Measurements from ENCODE around the gene CACNA2D2.

Gene CACNA2D2

DNA sequence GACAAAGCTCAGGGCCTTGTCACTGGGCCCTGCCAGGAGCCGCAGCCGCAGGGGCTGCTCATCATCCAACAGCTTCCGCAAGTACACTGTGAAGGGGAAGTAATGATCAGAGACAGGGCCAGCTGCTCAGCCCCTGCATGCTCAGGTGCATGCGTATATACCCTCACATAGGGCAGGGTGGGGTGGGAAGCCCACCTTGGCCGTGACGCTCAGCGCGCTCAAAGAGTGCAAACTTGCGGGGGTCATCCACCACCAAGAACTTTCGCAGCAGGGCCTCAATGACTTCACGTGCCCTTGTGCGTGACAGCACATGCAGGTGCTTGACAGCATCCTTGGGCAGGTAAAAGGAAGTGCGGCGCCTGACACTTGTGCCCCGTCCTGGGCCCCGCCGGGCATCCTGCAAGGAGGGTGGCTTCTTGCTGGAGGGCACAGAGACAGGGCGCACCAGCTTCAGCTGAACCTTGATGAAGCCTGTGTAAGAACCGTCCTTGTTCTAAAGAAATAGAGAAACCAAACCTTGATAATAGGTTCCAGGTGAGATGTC lies 172.0 kb downstream of the CACNA2D2 start (continued):
- TF ChIP-seq, protein P1, sequence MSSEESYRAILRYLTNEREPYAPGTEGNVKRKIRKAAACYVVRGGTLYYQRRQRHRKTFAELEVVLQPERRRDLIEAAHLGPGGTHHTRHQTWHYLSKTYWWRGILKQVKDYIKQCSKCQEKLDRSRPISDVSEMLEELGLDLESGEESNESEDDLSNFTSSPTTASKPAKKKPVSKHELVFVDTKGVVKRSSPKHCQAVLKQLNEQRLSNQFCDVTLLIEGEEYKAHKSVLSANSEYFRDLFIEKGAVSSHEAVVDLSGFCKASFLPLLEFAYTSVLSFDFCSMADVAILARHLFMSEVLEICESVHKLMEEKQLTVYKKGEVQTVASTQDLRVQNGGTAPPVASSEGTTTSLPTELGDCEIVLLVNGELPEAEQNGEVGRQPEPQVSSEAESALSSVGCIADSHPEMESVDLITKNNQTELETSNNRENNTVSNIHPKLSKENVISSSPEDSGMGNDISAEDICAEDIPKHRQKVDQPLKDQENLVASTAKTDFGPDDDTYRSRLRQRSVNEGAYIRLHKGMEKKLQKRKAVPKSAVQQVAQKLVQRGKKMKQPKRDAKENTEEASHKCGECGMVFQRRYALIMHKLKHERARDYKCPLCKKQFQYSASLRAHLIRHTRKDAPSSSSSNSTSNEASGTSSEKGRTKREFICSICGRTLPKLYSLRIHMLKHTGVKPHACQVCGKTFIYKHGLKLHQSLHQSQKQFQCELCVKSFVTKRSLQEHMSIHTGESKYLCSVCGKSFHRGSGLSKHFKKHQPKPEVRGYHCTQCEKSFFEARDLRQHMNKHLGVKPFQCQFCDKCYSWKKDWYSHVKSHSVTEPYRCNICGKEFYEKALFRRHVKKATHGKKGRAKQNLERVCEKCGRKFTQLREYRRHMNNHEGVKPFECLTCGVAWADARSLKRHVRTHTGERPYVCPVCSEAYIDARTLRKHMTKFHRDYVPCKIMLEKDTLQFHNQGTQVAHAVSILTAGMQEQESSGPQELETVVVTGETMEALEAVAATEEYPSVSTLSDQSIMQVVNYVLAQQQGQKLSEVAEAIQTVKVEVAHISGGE (tag by site-specific recombination; conservative IDR thresholded peaks at IDR 0.05; ENCODE audit: low read depth): no peak

DNA sequence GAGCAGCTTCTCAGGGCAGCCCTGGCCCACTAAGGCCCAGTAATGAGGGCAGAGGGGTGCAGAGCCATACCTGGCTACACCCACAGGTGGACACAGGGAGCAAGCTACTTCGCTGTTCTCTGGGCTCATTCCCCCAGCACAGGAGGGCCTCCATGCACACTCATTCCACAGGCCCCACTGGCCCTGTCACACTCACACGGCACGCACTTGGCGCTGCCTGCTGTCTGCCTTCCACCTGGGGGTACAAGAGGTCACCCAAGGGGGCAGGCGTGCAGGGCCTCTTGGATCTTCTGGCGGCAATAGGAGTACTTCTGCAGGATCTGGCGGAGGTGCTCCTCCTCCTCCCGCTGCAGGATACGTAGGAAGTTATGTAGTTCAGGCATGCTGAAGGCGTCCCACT lies 173.1 kb downstream of the CACNA2D2 start:
- no peak overlapping the region for H3K27ac ChIP-seq (ENCODE audit: extremely low read depth, low read depth, low read length)
- no peak overlapping the region for H3K4me3 ChIP-seq (ENCODE audit: low read depth, low read length)
- no peaks in the 10 kb centered on the region for H3K9me3 ChIP-seq (ENCODE audit: control insufficient read depth, insufficient read depth, low read depth, low read length)
- H3K36me3 ChIP-seq (ENCODE audit: control insufficient read depth in 2 of 2, insufficient read depth in 1 of 2, low read length in 2 of 2): peaks cover 6 to 66% of the 10 kb centered on the region in 2 experiments
- ChIA-PET POLR2A (no interaction called here), CTCF (no interaction called here)
- TF ChIP-seq ZNF2 (tag by site-specific recombination; IDR thresholded peaks at IDR 0.05) (no peak), KLF10 (tag by site-specific recombination; IDR thresholded peaks at IDR 0.05) (no peak), ZBTB20 (tag by site-specific recombination; IDR thresholded peaks at IDR 0.05) (no peak), ZSCAN30 (tag by site-specific recombination; IDR thresholded peaks at IDR 0.05) (no peak), ZNF10 (tag by site-specific recombination; IDR thresholded peaks at IDR 0.05) (no peak), ZBTB21 (tag by site-specific recombination; IDR thresholded peaks at IDR 0.05) (no peak), ZEB2 (tag by site-specific recombination; IDR thresholded peaks at IDR 0.05) (no peak)
- TF ChIP-seq, protein P2, sequence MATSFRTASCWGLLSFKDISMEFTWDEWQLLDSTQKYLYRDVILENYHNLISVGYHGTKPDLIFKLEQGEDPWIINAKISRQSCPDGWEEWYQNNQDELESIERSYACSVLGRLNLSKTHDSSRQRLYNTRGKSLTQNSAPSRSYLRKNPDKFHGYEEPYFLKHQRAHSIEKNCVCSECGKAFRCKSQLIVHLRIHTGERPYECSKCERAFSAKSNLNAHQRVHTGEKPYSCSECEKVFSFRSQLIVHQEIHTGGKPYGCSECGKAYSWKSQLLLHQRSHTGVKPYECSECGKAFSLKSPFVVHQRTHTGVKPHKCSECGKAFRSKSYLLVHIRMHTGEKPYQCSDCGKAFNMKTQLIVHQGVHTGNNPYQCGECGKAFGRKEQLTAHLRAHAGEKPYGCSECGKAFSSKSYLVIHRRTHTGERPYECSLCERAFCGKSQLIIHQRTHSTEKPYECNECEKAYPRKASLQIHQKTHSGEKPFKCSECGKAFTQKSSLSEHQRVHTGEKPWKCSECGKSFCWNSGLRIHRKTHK (tag by site-specific recombination; IDR thresholded peaks at IDR 0.05): no peak
- no peaks in the 10 kb centered on the region for H3K4me1 ChIP-seq (ENCODE audit: control insufficient read depth, insufficient read depth, low read length)

DNA sequence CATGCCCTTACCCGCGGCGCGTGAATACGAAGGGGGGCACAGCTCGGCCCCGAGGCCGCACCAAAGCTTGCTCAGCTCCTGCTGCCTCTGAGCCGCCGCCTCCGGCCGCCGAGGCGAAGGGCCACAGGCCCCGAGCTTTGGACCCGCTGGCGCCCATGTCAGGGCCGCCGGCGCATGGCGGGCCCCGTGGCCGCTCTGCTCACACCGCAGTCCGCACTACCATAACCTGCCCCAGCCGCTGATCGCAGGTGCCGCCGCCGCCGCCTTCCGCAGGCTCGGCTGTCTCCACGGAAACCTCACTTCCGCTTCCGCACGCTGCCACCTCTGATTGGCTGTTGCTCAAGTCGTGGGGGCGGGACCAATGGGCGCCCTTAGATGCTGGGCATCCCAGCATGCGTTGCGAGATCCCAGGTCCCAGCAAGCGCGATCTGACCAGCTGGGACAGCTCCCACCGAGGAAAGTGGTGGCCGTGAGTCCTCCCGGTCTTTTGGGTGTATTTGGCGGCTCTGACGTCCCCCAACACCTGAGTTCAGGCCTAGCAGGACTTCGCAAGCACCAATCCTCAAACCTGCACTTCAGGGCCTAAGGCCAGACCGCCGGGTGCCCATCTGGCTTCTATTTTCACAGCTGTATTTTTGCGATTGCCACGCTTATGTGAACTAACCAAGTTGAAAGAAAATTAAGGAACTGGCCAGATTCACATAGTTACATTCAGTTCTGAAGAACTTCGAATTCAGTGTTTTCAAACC lies 175.3 kb downstream of the CACNA2D2 start, which contains the start of gene TUSC2:
TSS of gene TUSC2 (minus strand) at position 281 of the 749 bp plus-strand sequence. CDS start at position 157, 124 bp downstream.
- CTCF ChIA-PET: interaction anchor here (0.6 to 1.7 kb wide), 4 partner anchors 8 to 214 kb away, joined by 3 to 7 read pairs (median 4); no protein-coding TSS in a partner anchor
- Histone ChIP-seq H3K4me3 (ENCODE audit: low read depth, low read length) (peak within 1 kb of the TSS; percentile 92), H3K9me3 (ENCODE audit: control insufficient read depth, insufficient read depth, low read depth, low read length) (no peaks in the 10 kb centered on the region), H3K27ac (ENCODE audit: extremely low read depth, low read depth, low read length) (peak within 1 kb of the TSS; percentile 71), H3K36me3 (ENCODE audit: control insufficient read depth in 2 of 2, insufficient read depth in 1 of 2, low read length in 2 of 2) (peaks cover 6 to 73% of the 10 kb centered on the region in 2 experiments), H3K4me1 (ENCODE audit: control insufficient read depth, insufficient read depth, low read length) (no peaks in the 10 kb centered on the region)
- POLR2A ChIA-PET: interaction anchor here (0.6 to 2.6 kb wide), 19 partner anchors 9 to 1402 kb away, joined by 3 to 63 read pairs (median 6); partner anchors contain the start of genes CYB561D2, HYAL1, HYAL3 and IFRD2
- no peak for TF ChIP-seq ZNF596 (tag by site-specific recombination; IDR thresholded peaks at IDR 0.05)
- TF ChIP-seq ZNF654 (tag by site-specific recombination; IDR thresholded peaks at IDR 0.05; ENCODE audit: low read depth): no peak
- no peak for TF ChIP-seq ZNF155 (tag by site-specific recombination; IDR thresholded peaks at IDR 0.05)
- TF ChIP-seq ZNF202 (tag by site-specific recombination; IDR thresholded peaks at IDR 0.05; ENCODE audit: borderline replicate concordance): no peak
- no peak for TF ChIP-seq MEIS1 (CRISPR knock-in tag; IDR thresholded peaks at IDR 0.05; ENCODE audit: borderline replicate concordance)
- TF ChIP-seq ZNF777 (tag by site-specific recombination; IDR thresholded peaks at IDR 0.05; ENCODE audit: borderline replicate concordance): no peak
- TF ChIP-seq, protein P3, sequence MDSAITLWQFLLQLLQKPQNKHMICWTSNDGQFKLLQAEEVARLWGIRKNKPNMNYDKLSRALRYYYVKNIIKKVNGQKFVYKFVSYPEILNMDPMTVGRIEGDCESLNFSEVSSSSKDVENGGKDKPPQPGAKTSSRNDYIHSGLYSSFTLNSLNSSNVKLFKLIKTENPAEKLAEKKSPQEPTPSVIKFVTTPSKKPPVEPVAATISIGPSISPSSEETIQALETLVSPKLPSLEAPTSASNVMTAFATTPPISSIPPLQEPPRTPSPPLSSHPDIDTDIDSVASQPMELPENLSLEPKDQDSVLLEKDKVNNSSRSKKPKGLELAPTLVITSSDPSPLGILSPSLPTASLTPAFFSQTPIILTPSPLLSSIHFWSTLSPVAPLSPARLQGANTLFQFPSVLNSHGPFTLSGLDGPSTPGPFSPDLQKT (IDR thresholded peaks at IDR 0.05; ENCODE audit: borderline replicate concordance, low read depth, low read length): no peak; the same call in 1 of the 2 replicates
- TF ChIP-seq RBAK (tag by site-specific recombination; IDR thresholded peaks at IDR 0.05): no peak
- TF ChIP-seq, protein P4, sequence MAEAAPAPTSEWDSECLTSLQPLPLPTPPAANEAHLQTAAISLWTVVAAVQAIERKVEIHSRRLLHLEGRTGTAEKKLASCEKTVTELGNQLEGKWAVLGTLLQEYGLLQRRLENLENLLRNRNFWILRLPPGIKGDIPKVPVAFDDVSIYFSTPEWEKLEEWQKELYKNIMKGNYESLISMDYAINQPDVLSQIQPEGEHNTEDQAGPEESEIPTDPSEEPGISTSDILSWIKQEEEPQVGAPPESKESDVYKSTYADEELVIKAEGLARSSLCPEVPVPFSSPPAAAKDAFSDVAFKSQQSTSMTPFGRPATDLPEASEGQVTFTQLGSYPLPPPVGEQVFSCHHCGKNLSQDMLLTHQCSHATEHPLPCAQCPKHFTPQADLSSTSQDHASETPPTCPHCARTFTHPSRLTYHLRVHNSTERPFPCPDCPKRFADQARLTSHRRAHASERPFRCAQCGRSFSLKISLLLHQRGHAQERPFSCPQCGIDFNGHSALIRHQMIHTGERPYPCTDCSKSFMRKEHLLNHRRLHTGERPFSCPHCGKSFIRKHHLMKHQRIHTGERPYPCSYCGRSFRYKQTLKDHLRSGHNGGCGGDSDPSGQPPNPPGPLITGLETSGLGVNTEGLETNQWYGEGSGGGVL (tag by site-specific recombination; IDR thresholded peaks at IDR 0.05): no peak
- TF ChIP-seq, protein P1 (tag by site-specific recombination; conservative IDR thresholded peaks at IDR 0.05; ENCODE audit: low read depth): peak; percentile 86
- no peak for TF ChIP-seq ZNF626 (tag by site-specific recombination; IDR thresholded peaks at IDR 0.05)
- no peak for TF ChIP-seq KLF10 (tag by site-specific recombination; IDR thresholded peaks at IDR 0.05)
- TF ChIP-seq YY2 (tag by site-specific recombination; IDR thresholded peaks at IDR 0.05): 0 out of 2 replicates have a peak, but pooled peaks have one; percentile 32

All from HEK293 (cell line).